ENCODE measurements around the gene ZNF580.

- TF ChIP-seq POLR2A (IDR thresholded peaks at IDR 0.05; ENCODE audit: low read length) (no peak), GATA1 (IDR thresholded peaks at IDR 0.05; ENCODE audit: low read depth, low read length) (no peak)
Observed at GRCh38 chr19:55689411-55690108, 48.8 kb downstream of the ZNF580 start.
